Adrenal gland (tissue), 12 donors: ENCODE measurements around the gene KIAA1958. TPM values are rescaled to one million over a fixed set of nuclear protein-coding genes. Genes with fewer than 3 reads are reported as not detected.

Source experiments
- DNase-seq, 7 donors: peaks; one replicate each; pipeline ENCODE4 v3.0.0-alpha.2; 2019 to 2020
- H3K27ac ChIP-seq, 5 donors: fragments of 200-600 bp; sonication (generic) in 4 of 5; 1 replicate in 3 of 5; 2 replicates in 2 of 5; pipeline versions ENCODE4 v1.5.1 to v1.8.0; 2016 to 2020; ENCODE audit warnings: mild to moderate bottlenecking in 1 of 5
- H3K27me3 ChIP-seq: fragments of 200-600 bp; 2 replicates; pipeline ENCODE4 v1.8.0; 2021
- H3K36me3 ChIP-seq, 2 donors: fragments of 200-600 bp; replicated peaks in 1 of 2; 1 replicate in 1 of 2; 2 replicates in 1 of 2; pipeline versions ENCODE4 v1.5.1 to v1.8.0; 2018 to 2022
- H3K4me1 ChIP-seq, 2 donors: fragments of 200-600 bp; replicated peaks in 1 of 2; 1 replicate in 1 of 2; 2 replicates in 1 of 2; pipeline versions ENCODE4 v1.5.1 to v1.8.0; 2018 to 2021
- H3K4me3 ChIP-seq, 4 donors: fragments of 200-600 bp; sonication (generic) in 3 of 4; one replicate each; pipeline ENCODE4 v1.5.1; 2016 to 2018
- H3K9me3 ChIP-seq, 3 donors: fragments of 200-600 bp; sonication (generic) in 1 of 3; replicated peaks in 1 of 3; 1 replicate in 2 of 3; 2 replicates in 1 of 3; pipeline versions ENCODE4 v1.5.1 to v1.8.0; 2016 to 2021
- POLR2A ChIP-seq, 2 donors: fragments of 450-650 bp; IDR thresholded peaks; one replicate each; pipeline ENCODE4 v1.6.1; 2017; ENCODE audit warnings: antibody characterized with exemption in 2 of 2, mild to moderate bottlenecking in 2 of 2, moderate library complexity in 1 of 2
- WGBS, 4 donors: extraction: QIAGEN DNeasy Blood & Tissue Kit in 2 of 4; methylation state at CpG; one replicate each; pipeline versions ENCODE4 v1.1.5 to v1.1.7; 2013 to 2017; 5-methylcytosine and 5-hydroxymethylcytosine counted together
- intact Hi-C, 2 donors: fragments of 100-400 bp; cut with DNase I; formaldehyde crosslinking; loops; one replicate each; pipeline versions ENCODE4 v1.14.1 to v1.15.0; 2022 to 2023
- polyA plus RNA-seq, 3 donors: library from polyadenylated mRNA; stranded (reverse); fragments of 200-250 nt in 2 of 3; fragments of 350-450 nt in 1 of 3; fragmentation: Illumina TruSeq in 1 of 3; extraction: RNeasy Lipid Tissue Mini Kit (QIAGEN cat#74804) in 1 of 3; gene quantifications; one replicate each; pipeline ENCODE4 v1.2.3, GENCODE V29; 2013 to 2014
- total RNA-seq, 9 donors: library from RNA; depleted of rRNA in 4 of 9; stranded (reverse); fragments of >200 nt in 4 of 9; fragments of 120-200 nt in 1 of 9; fragmentation: NEBNext Ultra II Directional in 1 of 9; extraction: Animal tissue kit (Norgen Biotek cat#: 25700) in 1 of 9; gene quantifications; one replicate each; pipeline versions ENCODE4 v1.1.0 to v1.2.4, GENCODE V29; 2013 to 2023
- TF ChIP-seq, protein P1 (sequence below), 6 experiments: fragments of 450-650 bp in 4 of 6; fragments of 200-600 bp in 2 of 6; sonication (generic) in 1 of 6; IDR thresholded peaks; 1 replicate in 5 of 6; 2 replicates in 1 of 6; pipeline versions ENCODE4 v1.5.1 to v1.8.0; 2016 to 2021; ENCODE audit warnings: antibody characterized with exemption in 6 of 6, mild to moderate bottlenecking in 2 of 6, moderate library complexity in 1 of 6
- donor health status: healthy with polysubstance abuse.
- donor health status: Bipolar disorder and iron deficiency.
- donor health status: DM: yes; HTN: yes; CAD: no.
- donor health status: DM: no; HTN: no; CAD: no.
- donor health status: DM: no; HTN: no; CAD: no.
- donor health status: DM: yes; HTN: yes; CAD: no.

KIAA1958 gene
- total and polyA plus RNA-seq, 12 donors = 3.5 to 67.2 (median 30.0) TPM

DNA sequence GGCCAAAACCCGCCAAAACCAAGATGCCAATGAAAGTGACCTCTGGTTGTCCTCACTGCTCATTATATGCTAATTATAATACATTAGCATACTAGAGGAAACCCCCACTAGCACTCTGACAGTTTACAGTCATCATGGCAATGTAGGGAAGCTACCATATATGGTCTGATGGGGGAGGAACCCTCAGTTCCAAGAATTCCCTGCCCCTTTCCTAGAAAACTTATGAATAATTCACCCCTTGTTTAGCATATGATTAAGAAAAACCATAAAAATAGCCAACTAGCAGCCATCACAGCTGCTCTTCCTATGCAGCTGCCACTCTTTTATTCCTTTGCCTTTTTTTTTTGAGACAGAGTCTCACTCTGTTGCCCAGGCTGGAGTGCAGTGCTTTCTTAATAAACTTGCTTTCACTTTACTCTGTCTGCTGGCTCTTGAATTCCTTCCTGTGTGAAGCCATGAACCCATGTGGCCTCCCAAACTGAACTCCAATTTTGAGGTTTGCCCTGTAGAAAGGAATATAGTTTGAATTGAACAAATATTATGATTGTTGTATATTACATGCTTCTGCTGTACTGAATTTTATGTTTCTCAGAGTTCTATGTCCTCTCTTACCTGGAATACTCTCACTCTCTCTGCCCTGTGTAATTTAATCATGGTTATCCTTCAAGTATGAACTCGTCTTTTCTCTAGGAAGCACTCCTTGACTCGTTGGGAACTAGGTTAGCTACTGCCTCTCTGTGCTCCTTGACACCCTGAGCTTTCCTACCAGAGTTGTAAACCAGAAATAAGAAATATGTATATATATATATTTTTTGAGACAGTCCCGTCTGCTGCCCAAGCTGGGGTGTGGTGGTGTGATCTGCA lies 59.8 kb downstream of the KIAA1958 start:
- no peak for DNase-seq
- H3K9me3 ChIP-seq = no peaks in the 10 kb centered on the region
- peaks cover 56 to 96% of the 10 kb centered on the region in 2 donors for H3K4me1 ChIP-seq
- H3K27ac ChIP-seq = peak overlapping the region in 4 of 5 donors; percentile 24 to 78 (median 44)
- H3K4me3 ChIP-seq = no peak overlapping the region
- TF ChIP-seq POLR2A (IDR thresholded peaks at IDR 0.05) = no peak
- TF ChIP-seq, protein P1, sequence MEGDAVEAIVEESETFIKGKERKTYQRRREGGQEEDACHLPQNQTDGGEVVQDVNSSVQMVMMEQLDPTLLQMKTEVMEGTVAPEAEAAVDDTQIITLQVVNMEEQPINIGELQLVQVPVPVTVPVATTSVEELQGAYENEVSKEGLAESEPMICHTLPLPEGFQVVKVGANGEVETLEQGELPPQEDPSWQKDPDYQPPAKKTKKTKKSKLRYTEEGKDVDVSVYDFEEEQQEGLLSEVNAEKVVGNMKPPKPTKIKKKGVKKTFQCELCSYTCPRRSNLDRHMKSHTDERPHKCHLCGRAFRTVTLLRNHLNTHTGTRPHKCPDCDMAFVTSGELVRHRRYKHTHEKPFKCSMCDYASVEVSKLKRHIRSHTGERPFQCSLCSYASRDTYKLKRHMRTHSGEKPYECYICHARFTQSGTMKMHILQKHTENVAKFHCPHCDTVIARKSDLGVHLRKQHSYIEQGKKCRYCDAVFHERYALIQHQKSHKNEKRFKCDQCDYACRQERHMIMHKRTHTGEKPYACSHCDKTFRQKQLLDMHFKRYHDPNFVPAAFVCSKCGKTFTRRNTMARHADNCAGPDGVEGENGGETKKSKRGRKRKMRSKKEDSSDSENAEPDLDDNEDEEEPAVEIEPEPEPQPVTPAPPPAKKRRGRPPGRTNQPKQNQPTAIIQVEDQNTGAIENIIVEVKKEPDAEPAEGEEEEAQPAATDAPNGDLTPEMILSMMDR (IDR thresholded peaks at IDR 0.05) = no peak
- intact Hi-C loops = loop anchor here in 1 of 2 donors (10.0 kb wide), 1 partner anchor 52 kb away; no protein-coding TSS in a partner anchor
- no peaks in the 10 kb centered on the region for H3K27me3 ChIP-seq
- 36 to 65% (median 54%) methylated on average over 4 of the region's 4 CpGs for WGBS, 4 donors
- H3K36me3 ChIP-seq = no peaks in the 10 kb centered on the region

DNA sequence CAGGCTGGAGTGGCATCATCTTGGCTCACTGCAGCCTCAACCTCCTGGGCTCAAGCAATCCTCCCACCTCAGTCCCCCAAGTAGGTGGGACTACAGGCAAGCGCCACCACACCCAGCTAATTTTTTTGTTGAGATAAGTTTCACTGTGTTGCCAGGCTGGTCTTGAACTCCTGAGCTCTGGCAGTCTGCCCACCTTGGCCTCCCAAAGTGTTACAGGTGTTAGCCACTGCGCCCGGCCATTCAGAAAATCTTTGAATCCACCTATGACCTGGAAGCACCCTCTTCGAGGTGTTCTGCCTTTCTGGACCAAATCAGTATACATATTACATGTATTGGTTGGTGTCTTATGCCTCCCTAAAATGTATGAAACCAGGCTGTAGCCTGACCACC lies 61.4 kb downstream of the KIAA1958 start:
- H3K36me3 ChIP-seq = no peaks in the 10 kb centered on the region
- intact Hi-C loops = loop anchor here in 1 of 2 donors (10.0 kb wide), 1 partner anchor 53 kb away; no protein-coding TSS in a partner anchor
- 47 to 73% (median 55%) methylated on average over 3 to 4 of the region's 4 CpGs for WGBS, 4 donors
- H3K4me3 ChIP-seq = no peak overlapping the region
- H3K27me3 ChIP-seq = no peaks in the 10 kb centered on the region
- peak overlapping the region in 3 of 5 donors; percentile 13 to 78 (median 19) for H3K27ac ChIP-seq
- TF ChIP-seq POLR2A (IDR thresholded peaks at IDR 0.05) = no peak
- TF ChIP-seq, protein P1 (IDR thresholded peaks at IDR 0.05) = no peak
- peaks cover 41 to 94% of the 10 kb centered on the region in 2 donors for H3K4me1 ChIP-seq
- H3K9me3 ChIP-seq = no peaks in the 10 kb centered on the region
- peak in 3 of 7 donors; percentile 24 to 42 (median 28) for DNase-seq

DNA sequence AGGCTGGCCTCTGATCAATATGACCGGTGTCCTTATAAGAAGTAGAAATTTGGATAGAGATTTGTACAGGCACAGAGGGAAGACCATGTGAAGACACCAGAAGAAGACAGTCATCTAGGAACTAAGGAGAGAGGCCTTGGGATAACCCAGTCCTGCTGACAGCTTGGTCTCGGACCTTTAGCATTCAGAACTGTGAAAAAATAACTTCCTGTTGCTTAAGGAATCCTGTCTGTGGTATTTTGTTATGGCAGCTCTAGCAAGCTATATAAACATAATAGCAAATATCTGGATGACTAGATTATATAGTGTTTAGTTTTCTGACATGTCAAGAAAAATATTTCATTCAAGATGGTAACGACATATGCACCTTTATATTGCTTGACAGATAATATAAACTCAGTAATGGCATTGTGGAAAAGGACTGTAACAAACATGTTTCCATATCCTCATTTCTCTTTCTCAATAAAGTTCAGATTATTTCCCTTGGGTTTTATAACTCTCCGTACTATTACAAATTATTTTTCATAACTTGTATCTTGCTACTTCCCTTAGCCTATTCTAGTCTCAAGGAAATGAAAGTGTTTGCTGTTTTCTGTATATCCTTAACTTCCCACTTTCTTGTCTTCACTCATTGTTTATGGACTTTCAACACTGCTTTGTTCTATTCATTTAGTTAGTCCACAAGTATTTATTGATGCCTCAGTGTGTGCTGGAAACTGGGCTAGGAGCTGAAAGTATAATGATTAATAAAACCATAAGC lies 62.4 kb downstream of the KIAA1958 start:
- intact Hi-C loops = loop anchor here in 1 of 2 donors (10.0 kb wide), 1 partner anchor 54 kb away; no protein-coding TSS in a partner anchor
- Histone ChIP-seq H3K4me1 (peaks cover 35 to 94% of the 10 kb centered on the region in 2 donors), H3K4me3 (no peak overlapping the region), H3K27me3 (no peaks in the 10 kb centered on the region), H3K27ac (peak overlapping the region in 2 of 5 donors; percentile 56 to 78), H3K36me3 (no peaks in the 10 kb centered on the region), H3K9me3 (no peaks in the 10 kb centered on the region)
- 62 to 71% (median 67%) methylated on average over 4 of the region's 4 CpGs for WGBS, 4 donors
- TF ChIP-seq, protein P1 (IDR thresholded peaks at IDR 0.05) = no peak
- no peak for TF ChIP-seq POLR2A (IDR thresholded peaks at IDR 0.05)
- no peak for DNase-seq

DNA sequence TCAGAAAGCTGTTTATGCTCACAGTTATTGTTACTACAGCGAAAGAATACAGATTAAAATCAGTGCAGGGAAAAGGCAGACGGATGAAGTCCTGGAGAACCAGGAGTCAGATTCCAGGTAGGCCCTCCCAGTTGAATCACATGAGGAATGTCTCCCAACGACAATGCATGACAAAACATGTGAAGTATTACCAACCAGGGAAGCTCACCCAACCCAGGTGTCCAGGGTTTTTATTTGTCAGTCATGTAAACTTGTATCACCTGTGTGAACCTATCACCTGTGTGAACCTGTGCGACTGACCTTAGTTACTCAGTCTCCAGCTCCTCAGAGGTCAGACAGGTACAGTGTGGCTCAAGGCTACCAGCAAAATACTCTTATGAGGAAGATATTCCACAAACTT lies 63.9 kb downstream of the KIAA1958 start:
- 72 to 87% (median 72%) methylated on average over 4 of the region's 4 CpGs for WGBS, 4 donors
- Histone ChIP-seq H3K9me3 (no peaks in the 10 kb centered on the region), H3K27me3 (no peaks in the 10 kb centered on the region), H3K36me3 (no peaks in the 10 kb centered on the region), H3K4me3 (no peak overlapping the region), H3K27ac (peak overlapping the region in 2 of 5 donors; percentile 23 to 35), H3K4me1 (peaks cover 25 to 83% of the 10 kb centered on the region in 2 donors)
- no peak for DNase-seq
- intact Hi-C loops = no loop called here
- TF ChIP-seq, protein P1 (IDR thresholded peaks at IDR 0.05) = no peak
- no peak for TF ChIP-seq POLR2A (IDR thresholded peaks at IDR 0.05)
